ENCODE results near the gene PTPRM.

DNA sequence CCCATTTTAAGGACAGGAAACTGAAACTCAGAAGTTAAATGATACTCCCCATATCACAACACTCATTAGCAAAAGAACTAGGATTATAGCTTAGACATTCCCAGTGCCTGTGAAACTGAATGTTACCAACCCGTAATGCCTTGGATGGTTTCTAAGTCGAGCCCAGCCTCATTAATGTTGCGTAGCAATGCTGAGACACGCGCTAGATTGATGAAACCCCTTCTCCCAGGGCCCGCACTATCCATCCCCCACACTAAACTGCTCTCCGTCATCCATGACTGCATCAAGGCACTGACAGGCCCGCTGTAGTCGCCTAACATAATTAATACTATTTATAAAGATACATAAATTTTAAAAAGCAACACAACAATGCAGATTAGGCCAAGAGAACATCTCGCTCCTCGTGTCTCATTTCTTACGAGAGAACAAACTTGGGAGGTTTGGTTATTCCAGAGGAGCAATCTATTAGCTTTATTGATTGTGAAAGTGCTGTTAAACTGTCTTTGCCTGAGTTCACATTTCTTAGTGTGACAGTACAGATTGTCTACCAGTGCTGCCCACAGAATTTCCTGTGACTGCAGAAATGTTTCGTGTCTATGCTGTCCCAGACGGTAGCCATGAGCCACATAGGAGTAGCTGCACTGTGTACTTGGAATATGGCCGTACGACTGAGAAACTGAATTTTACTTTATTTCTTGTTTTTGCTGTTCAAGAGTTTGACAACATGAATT, 729.9 kb downstream of the PTPRM start:
- TF ChIP-seq CTCF (conservative IDR thresholded peaks at IDR 0.05; ENCODE audit: low read depth, low read length), result no peak
- no peak for TF ChIP-seq EZH2phosphoT487 (IDR thresholded peaks at IDR 0.05; ENCODE audit: borderline replicate concordance, low read length)
